NCI-H1417 (cell line): ENCODE measurements around the gene RNGTT.

ENCODE experiments used
- DNase-seq, 3 experiments: peaks; one replicate each; lab custom pipeline; 2025; lab: John Stamatoyannopoulos, UW

The RNGTT gene

DNA sequence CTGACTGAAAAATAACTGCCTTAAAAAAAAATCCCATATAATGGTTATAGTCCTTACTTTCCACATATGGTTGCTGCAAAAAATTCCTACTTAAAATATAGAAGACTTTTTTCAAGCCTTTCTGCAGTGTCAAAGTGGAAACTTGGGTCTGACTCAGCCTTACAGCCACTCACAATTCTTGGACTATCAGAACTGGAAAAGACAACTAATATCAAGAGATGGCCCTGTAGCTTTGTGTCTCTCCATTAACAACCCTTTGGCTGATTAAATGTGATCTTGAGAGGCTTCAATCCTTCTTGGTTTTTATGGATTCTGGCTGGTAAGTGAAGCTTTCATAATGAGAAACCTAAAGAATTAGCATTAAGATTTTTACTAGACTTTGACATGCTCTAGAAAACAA, 307.8 kb downstream of the RNGTT start:
- DNase-seq: no peak

DNA sequence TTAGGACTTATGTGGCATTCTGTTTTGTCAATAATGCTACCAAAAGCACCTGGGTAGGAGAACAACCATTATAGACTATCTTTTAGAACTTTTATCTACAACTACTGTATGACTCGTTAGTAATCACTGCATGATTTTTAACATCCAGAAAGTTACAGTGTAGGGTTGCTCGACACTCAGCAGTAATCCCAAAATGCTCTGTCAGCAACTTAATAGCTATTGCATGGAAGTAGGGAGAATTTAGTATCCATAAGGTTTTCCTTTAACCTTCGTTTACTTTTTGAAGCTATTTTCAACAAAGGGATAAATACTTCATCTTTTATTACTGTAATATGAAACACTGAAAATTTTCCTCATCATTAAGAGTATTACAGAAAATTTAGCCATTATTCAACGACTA, 309.5 kb downstream of the RNGTT start:
- DNase-seq: no peak

DNA sequence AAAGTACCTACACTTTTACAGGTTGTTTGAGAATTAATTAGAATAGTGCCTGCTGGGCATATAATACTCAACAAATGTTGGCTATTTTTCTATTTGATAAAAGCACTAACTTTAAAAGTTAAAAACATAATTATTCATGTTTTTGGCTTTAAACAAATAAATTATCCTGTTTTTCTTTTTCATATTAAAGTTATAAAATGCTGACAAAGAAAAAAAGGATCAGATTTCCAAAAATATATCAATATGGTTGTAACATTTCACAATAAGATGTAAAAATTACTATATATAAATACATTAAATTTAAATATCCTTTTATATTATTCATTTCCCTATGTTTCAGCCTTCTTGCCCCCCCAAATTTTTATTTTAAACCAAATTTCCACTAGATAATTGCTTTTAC, 312.0 kb downstream of the RNGTT start:
- no peak for DNase-seq

DNA sequence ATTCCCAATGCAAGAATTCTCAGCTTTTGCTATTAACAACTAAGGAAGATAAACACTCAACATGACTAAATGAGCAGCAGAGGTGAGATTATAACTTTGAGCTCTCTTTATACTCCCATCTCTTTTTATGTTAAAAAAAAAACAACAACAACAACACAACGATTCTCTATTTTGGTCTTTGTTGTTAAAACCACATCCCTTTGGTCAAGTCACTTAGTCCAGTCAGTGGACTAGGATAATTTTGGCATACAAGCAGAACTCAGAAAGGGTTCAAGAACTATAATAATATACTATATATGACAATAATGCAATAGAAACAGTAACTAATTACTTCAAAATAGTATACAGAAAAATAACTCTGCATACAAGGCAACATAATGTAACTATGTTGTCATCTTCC, 312.4 kb downstream of the RNGTT start:
- no peak for DNase-seq

DNA sequence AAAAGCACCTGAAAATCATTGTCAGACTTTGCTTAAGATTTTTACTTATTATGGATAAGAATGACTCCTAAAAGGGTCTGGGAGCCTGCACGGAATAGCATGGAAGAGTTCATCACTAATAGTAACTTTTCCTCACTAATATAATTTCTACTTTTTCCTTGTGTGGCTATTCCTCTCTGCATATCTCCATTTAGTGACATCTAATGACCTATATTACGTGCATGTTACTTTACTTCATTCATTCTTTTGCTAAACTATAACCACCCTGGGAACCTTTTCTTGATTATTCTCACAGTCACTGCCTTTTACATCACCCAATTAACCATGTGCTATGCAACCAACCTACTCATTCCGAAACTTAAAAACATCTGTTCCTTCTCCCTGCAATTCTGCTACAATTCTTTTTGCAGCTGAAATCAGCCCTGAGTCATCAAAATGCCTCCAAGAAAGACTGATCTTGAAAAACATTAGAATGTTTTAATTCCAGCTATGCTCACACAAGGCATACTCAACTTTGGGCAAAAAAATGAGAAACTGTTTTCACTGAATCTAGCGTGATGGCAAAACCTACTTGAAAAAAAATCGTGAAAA, 313.3 kb downstream of the RNGTT start:
- DNase-seq: no peak

DNA sequence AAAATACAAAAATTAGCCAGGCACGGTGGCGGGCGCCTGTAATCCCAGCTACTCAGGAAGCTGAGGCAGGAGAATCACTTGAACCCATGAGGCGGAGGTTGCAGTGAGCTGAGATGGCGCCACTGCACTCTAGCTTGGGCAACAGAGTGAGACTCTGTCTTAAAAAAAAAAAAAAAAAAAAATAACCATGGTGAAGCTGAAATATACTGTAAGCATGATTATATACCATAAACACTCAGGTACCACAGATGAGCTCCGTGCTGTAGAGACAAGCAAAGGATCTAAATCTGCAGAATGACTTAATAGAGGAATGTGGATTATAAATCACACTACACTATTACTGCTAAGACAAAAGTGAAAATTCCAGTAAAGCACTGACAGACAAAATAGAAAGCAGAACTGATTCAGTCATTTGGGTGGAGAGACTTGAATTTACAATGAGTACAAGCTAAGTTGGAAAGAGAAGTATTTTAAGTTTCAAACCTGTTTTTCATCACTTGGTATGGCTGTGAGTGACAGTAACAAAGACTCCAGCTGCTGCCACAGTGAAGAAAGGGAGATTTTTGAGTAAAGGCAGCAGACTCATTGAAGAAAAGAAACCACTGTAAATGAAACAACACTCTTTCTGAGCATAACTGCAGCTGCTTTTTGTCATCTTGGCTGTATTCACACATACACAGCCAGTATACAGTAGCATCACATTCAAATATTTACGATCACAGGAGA, 322.1 kb downstream of the RNGTT start:
- no peak for DNase-seq

DNA sequence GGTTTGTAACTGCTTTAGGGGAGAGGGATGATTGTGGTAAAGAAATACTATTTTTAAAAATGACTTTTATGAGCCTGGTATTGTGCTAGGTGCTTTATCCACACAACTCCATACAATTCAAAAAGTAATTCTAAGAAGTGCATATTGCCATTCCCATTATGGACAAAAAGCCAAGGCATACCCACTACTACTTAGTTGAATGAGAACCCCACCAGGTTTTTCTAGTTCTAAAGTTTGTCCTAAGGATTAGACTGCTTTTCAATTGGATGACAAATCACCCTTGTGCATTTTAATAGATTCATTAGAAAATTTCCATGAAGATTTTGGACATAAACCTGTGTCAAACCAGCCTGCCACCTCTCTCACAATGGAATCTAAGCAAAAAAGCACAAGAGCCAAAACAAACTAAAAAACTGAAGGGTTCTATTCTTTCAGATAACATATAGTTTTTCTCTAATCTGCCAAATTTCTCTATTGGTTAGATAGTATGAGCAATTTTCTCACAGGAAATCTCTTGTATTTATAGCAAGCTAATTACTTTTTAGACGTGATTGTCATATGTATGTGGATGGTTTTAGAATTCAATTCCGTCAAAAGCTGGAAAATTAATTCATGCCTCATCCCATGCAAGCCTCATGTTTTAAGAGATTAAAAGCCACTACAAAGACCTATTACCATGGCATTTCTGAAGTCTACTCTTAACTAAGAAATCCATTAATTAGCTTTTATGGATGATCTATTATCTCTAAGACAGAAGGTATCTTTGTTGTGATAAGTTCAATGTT, 325.5 kb downstream of the RNGTT start:
- DNase-seq: no peak

DNA sequence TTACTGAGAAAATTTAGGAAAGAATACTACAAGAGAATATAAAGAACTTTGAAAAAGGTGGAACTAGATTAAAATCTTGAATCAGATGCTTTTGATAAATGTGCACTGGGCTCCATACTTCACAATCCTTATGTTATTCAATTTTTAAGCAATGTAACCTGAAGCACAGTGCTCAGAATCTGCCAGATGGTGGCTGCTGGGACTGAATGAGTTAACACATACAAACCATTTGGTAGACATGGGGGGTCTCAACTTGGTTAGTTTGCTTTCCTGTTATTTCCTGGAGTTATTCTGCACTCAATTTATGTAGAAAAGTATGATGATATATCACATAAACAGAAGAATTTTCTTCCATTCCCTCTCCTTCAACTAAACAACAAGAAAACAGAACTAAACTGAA, 326.5 kb downstream of the RNGTT start:
- DNase-seq: no peak

DNA sequence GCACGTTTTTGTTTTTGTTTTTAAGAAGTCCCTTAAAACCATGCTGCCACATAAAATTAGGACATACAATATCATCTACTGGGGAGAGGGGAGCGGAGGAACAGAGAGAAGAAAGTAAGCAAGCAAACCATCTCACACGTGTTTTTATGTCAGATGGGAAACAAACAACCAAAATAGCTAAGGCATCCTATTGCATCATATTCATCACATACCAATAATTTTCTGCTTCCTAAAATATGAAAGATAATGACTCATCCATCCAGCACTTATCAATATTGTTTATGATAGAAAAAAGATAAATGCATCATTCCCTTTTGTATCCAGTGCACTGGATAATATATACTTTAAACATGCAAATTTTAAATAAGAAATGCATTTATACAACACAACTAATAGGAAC, 329.6 kb downstream of the RNGTT start:
- DNase-seq: no peak

DNA sequence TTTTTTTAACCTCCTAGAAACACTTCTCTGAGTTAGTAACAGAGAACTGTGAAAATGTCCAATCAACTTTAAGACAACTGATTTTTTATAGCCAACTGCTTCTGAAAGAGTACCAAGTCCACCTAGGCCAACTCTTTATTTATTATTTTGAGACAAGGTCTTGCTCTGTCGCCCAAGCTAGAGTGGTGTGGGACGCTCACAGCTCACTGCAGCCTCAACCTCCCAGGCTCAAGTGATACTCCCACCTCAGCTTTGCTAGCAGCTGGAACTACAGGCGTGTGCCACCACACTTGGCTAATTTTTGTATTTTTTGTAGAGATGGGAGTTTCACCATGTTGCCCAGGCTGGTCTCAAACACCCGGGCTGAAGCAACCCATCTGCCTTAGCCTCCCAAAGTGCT, 331.6 kb downstream of the RNGTT start:
- no peak for DNase-seq

DNA sequence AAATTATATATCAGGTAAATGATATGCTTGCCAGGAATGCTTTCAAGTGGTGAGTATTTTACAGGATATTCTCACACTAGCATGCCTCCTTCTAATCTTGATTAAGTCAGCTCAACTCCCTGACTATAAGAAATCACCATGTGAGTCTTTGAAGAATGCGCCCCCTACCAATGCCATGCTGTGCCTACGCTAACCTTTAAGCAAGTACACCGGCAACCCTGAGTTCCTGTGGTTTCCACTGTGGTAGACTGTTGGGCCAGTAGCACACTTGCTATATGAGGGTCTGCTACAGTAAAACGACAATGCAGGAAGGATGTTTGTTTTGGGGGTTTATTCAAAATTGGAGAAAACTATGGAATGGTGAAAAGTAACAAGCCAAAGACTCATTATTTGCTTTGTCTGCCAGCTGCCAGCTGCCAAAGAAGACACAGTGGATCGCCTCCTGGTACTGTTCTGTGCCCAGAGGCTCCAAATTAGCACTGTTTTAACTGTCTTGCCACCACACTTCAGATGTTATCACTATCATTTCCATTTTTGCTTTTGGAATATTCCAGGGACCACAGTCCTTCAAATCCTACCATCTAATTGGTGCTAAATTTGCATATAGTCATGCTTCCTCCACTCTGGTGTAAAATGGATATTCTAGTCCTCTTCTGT, 333.5 kb downstream of the RNGTT start:
- DNase-seq: peak in 2 of 3 experiments; percentile 62 to 75

DNA sequence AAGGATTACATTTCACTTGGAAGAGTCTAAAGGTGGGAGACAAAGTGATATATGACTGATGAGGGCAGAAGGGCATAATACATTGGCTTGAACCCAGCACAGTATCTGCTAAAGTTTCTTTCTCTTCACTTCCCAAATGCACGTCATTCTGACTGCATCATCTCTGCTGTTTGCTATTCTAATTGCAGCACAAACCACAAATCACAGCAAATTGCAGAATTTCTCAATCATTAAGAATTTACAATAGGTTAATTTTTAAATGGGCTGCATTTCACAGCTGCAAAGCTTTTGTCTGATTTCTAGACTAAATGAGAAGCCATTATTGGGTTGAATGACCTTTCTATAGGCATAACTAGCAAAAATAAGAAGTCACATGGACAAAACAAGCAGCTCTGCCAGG, 337.0 kb downstream of the RNGTT start:
- peak in 1 of 3 experiments; percentile 18 for DNase-seq

DNA sequence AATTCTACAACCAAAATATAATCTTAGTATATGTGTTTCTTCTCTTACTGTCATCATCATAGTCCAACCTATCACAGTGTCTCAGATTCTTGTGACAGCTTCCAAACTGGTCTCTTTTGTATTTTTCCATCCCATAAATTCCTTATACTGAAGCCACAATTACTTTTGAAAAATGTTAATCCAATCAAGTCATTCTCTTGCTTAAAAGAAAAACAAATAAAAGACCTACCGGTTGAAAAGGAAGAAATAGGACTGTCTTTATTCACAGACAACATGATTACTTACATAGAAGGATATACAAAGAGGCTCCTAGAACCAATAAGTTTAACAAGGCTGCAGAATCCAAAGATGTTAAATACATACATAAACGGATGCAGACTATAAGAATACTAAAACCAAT, 339.9 kb downstream of the RNGTT start:
- DNase-seq: no peak

DNA sequence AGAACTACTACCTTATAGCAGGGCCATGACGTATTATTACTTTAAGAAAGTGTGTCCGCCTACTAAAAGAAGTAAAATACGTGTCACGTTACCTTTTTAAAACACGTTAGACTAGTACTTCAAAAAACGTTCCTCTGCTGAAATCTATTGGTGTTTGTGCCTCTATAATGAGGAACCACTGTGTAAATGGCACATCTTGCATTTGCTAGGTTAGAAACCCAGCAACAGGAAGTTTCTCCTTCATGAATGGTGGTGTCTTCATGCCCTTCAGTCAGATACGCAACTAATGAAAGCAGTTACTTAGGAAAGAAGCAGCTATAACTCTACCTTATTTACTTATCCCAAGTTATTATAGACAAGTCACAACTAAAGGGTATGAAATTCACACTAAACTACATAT, 343.5 kb downstream of the RNGTT start:
- no peak for DNase-seq

DNA sequence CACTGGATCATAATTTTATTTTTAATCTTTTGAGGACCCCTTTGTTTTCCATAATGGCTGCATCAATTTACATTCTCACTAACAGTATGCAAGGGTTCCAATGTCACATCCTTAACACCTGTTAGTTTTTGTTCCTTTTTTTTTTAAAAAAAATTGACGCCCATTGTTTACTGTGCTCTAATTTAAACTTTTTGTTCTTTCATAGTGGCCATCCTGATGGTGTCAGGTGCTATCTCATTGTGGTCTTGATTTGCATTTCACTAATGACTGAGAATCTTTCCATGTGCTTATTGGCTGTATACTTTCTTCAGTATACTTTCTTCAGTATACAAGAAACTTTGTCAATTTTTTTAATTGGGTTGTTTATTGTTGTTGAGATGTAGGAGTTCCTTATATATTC, 347.0 kb downstream of the RNGTT start:
- no peak for DNase-seq

DNA sequence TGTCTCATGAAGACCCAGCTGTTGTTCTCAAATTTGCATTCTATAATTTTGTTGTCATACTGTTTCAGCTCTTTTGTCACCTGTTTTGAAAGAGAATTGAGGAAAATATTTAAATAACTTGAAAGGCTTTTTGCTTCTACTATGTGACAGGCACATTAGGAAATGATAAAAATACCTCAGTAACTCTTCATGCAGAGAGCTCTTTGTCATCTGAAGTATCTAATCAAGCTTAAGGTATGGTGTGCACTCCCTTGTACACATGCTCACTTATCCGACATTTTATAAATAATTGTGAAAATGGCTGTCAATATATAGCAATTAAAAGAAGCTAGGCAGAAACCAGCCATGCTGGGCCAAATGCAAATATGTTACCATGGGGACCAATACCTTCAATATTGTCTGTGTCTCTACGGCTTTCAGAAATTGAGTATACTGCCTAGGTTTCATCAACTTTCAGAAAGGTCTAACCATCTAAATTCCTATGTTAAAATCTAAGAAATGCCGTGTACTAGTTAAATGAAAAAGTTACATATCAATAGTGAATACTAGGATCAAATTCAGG, 349.0 kb downstream of the RNGTT start:
- DNase-seq: peak in 1 of 3 experiments; percentile 3

DNA sequence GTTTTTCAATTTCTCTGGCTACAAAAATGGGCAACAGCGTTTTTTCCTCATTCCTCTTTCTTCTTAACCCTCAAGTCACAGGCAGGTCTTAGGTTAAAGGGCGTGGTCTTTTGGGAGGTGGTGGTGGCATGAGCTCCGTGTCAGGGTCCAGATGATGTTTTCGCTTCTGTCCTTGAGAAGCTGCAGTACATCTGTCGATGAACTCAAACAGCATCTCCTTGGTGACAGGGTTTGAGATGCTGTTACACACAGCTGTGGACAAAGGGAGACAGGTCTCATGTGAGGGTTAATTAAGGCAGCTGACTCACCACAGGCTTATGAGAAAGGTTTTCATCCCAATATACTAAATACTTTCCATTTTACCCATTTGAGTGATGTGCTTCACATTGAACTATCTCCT, 350.8 kb downstream of the RNGTT start:
- DNase-seq: peak in 1 of 3 experiments; percentile 38

DNA sequence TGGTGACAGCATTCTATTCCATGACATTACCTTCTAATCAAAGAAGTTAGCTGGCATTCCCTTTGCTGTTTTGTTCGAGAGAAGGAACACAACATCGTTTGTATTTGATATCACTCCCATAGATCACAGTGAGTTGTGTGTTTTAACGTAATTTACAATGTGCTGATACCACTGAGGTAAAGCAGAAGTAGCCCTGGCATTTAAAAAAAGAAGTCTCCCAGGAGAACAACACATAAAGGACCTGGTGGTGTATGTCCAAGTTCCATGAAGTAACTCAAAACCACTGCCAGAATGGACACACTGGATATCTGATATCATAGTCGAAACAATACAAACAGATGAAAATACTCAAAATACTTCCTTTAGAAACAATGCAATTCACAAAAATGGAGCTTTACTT, 351.7 kb downstream of the RNGTT start:
- DNase-seq: no peak

DNA sequence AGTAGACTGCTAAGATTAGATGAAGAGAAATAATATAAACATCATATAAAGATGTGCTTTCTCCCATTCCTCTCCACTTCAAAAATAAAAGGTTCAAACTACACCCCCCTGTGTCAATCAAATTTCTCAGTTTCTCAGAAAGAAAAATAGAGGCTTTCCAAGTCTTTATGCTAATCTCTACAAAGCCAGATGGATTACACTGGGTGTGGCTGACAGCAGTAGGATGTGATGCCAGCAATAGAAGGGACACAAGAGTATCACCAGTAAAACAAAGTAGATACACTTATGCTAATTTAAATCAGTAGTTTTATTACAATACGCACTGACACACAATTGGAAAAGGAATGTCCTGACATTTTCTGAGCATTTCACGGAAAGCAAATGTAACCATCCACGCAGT, 353.4 kb downstream of the RNGTT start:
- DNase-seq: no peak

DNA sequence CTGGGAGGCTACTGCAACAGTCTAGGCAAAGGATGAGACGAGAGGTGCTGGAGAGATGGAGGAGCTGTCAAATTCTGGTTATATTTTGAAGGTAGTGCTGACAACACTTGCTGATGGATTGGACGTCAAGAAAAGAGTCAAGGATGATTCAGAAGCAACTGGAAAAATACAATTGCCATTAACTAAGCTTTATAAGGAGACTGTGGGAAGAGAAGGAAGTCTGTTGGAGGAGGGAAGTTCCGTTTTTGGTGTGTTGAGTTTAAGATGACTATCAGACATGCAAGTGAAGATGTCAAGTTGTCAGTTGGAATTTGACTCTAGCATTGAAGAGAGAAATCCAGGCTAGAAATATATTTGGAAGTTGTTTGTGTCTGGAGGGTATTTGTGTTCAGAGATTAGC, 358.1 kb downstream of the RNGTT start:
- no peak for DNase-seq

DNA sequence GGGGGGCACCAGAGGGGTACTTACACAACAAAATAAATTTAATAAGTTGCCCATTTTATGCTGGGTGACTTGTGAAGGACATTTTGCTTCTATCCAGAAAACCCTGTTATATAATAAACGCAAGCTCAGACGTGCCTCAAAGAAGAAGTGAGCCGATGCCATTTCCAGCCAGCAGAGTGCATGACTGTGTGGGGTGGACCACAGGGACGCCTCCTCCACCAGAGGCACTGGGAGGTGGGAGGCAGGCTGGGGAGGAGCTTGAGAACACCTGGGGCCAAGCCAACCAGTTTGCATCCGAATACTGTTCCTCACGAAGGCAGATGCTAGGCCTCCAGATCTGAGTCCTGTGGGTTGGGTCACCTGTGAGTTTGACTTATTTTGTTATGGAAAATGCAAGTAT, 363.8 kb downstream of the RNGTT start:
- no peak for DNase-seq

DNA sequence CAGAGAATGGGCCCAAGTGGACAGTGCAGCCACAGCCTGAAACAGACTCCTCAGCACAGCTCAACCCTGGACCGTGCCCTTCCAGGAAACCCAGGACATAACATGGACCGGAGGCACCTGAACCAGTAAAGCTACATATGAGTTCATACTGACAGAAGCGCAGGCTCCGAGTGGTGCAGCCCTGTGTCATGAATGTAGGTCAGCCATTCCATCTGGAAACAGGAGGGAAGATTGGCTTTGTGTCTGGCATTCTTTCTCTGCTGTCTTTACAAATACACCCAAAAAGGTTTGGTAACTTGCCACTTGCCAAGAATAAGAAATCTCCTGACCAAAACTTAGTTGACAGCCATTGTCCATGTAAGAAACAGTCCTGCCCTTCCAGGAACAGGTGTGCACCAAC, 366.6 kb downstream of the RNGTT start:
- no peak for DNase-seq
